H7 (cell line): ENCODE data around the gene ECSCR. TPM values are rescaled to one million over a fixed set of nuclear protein-coding genes. Genes with fewer than 3 reads are reported as not detected.
"Not testable (repeated sequence)": the region's sequence is repeated elsewhere in the genome, so short reads cannot be mapped to it uniquely, and the experiment has no call there.

Source experiments
- DNase-seq: peaks from one replicate; pipeline ENCODE4 v3.0.0; 2012
- H3K27me3 ChIP-seq: 2 replicates; pipeline ENCODE4 v1.6.0; 2011; ENCODE audit warnings: mild to moderate bottlenecking, low read length; ENCODE audit not compliant: control insufficient read depth, insufficient read depth
- H3K36me3 ChIP-seq: replicated peaks from 2 replicates; pipeline ENCODE4 v1.5.1; 2011; ENCODE audit warnings: low read length; ENCODE audit not compliant: control insufficient read depth, insufficient read depth
- H3K4me3 ChIP-seq: 2 replicates; pipeline ENCODE4 v1.5.1; 2011; ENCODE audit warnings: low read depth, mild to moderate bottlenecking, control low read depth, low read length, moderate library complexity; ENCODE audit not compliant: insufficient read depth
- total RNA-seq: library from RNA; depleted of rRNA; stranded (reverse); fragments of >200 nt; shearing (Covaris generic); gene quantifications from 2 replicates; pipeline ENCODE4 v1.2.3, GENCODE V29; 2014

Gene ECSCR
- total RNA-seq, 1 experiment from 2014 or later: 6.4 TPM

- Histone ChIP-seq H3K27me3 (no peaks in the 10 kb centered on the region; the same call in 1 of the 2 replicates), H3K4me3 (no peak overlapping the region), H3K36me3 (no peaks in the 10 kb centered on the region)
- DNase-seq: no peak
Observed at GRCh38 chr5:139443831-139444453, 18.6 kb downstream of the ECSCR start.

- DNase-seq, H3K4me3 ChIP-seq, H3K27me3 ChIP-seq, H3K36me3 ChIP-seq: not testable (repeated sequence)
Observed at GRCh38 chr5:139440416-139440815, 22.1 kb downstream of the ECSCR start.

- Histone ChIP-seq H3K4me3 (peak within 1 kb of the TSS; percentile 83), H3K27me3 (no peaks in the 10 kb centered on the region; the same call in 1 of the 2 replicates), H3K36me3 (peaks cover under 1% of the 10 kb centered on the region)
- DNase-seq: peak; percentile 97
Observed at GRCh38 chr5:139439013-139439903, 23.3 kb downstream of the ECSCR start, which contains the start of gene DNAJC18. DNAJC18 (minus strand) TSS chr5:139439525; CDS start chr5:139439445, 80 bp downstream.

DNA sequence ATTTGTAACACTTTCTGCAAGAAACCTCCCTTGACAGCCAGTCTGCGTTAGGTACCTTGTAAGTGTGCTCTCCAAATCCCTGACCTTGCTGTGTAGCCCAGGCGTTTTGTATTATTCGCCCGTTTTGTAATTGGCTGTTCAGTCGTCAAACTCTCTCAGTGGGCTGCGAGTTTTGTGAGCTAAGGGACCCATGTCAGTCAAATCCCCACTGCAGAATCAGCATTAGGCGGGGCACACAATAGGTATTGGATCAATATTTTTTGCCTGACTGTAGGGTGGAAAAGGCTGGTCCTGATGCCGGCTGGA lies 23.9 kb downstream of the ECSCR start:
- DNase-seq: no peak
- peak overlapping the region; percentile 83 for H3K4me3 ChIP-seq
- peaks cover 1% of the 10 kb centered on the region for H3K36me3 ChIP-seq
- H3K27me3 ChIP-seq: no peaks in the 10 kb centered on the region; the same call in 1 of the 2 replicates

DNA sequence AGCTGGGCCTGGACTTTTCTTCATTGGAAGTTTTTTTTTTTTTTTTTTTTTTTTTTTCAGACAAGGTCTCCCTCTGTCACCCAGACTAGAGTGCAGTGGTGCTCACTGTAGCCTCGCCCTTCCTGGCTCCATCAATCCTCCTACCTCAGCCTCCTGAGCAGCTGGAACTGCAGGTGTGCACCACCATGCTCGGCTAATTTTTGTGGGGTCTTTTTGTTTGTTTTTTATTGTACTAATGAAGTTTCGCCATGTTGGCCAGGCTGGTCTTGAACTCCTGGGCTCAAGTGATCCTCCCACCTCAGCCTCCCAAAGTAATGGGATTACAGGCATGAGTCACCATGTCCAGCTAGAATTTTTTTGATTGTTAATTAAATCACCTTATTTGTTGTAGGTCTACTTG lies 26.9 kb downstream of the ECSCR start:
- peaks cover 3% of the 10 kb centered on the region for H3K36me3 ChIP-seq
- no peak for DNase-seq
- no peak overlapping the region for H3K4me3 ChIP-seq
- no peaks in the 10 kb centered on the region for H3K27me3 ChIP-seq

DNA sequence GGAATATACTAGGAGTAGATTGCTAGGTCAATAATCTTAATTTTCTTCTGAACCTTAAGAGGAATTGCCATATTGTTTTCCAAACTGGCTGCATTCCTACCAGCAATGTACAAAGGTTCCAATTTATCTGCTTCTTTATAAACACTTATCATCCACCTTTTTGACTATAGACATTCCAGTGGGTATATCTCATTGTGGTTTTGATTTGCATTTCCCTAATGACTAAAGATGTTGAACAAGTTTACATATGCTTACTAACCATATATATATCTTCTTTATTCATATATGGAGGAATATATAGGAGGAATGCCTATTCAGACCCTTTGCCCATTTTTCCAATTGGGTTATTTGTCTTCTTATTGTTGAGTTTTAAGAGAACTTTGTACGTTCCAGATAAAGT lies 30.8 kb downstream of the ECSCR start:
- peaks cover 3% of the 10 kb centered on the region for H3K36me3 ChIP-seq
- no peak for DNase-seq
- H3K4me3 ChIP-seq: no peak overlapping the region
- no peaks in the 10 kb centered on the region for H3K27me3 ChIP-seq

DNA sequence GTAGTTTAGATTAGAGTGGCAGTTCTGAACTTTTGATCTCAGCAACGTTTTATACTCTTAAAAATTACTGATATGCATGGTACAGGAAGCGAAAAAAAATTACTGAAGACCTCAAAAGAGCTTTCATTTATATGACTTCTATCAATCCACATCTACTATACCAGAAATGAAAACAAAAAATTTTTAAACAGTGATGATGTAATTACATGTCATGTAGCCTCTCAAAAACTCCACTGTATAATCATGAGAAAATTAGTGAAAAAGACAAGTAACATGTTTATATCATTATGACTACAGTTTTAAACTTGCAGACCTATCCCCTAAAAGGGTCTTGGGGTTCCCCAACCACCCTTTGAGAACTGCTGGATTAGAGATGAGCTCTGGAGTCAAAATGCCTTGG lies 32.5 kb downstream of the ECSCR start:
- Histone ChIP-seq H3K36me3 (peaks cover 5% of the 10 kb centered on the region), H3K27me3 (no peaks in the 10 kb centered on the region), H3K4me3 (no peak overlapping the region)
- no peak for DNase-seq

DNA sequence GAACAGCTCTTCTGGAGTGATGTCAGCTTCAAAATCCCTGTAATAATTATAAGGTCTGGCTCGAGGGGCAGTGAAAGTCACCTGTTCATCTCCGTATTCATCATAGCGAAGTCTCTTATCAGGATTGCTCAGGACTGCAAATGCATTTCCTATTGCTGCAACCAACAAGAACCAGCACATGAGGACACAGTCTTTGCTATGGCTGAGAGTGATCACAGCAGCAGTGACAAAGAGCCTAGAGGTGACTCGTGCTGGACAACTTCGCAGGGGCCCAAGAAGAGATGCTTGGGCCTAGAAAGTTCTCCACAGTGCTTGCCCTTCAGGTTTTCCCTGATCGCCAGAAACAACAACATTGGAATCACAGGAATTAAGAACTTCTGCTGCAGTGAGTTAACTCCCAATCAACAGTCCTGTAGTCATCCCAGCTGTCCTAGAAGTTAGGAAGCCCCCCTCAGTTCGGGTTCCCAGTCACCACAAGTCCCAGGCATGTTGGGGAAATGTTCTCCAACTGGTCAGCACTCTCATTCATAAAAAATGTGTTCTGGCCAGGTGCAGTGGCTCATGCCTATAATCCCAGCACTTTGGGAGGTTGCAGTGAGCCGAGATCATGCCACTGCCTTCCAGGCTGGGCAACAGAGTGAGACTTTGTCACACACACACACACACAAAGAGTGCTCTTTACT lies 36.2 kb downstream of the ECSCR start:
- Histone ChIP-seq H3K27me3 (no peaks in the 10 kb centered on the region), H3K36me3 (peaks cover 3% of the 10 kb centered on the region), H3K4me3 (no peak overlapping the region)
- DNase-seq: no peak

GRCh38 chr5:139425497-139425896 lies 37.0 kb downstream of the ECSCR start:
- H3K36me3 ChIP-seq: peaks cover 3% of the 10 kb centered on the region
- no peaks in the 10 kb centered on the region for H3K27me3 ChIP-seq
- DNase-seq: no peak
- no peak overlapping the region for H3K4me3 ChIP-seq

DNA sequence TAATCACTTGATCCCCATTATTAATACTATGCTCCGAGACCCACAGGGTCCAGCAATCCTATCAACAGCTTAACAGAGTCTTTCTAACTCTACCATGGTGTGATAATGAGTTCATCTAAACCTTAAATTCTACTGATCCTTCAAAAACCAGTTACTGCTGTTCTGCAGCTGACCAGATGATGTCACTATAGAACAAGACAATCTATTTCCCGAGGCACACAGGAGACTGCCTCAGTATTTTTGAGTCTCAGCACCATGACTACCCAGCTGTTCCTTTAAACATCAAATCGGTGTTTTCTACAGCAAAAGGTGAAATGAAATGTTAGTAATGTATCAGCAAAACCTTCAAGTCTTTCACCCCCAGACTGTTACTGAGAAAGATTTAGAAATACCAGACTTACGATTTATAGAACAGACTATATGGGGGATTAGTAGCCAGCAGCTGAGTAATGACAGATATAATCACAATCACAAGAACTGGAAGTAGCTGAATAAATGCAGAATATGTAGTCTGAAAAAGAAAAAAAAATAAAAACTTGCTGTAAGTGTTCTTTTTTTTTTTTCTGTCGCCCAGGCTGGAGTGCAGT lies 40.1 kb downstream of the ECSCR start:
- Histone ChIP-seq H3K4me3 (no peak overlapping the region), H3K36me3 (peaks cover 3% of the 10 kb centered on the region), H3K27me3 (no peaks in the 10 kb centered on the region)
- peak; percentile 82 for DNase-seq

GRCh38 chr5:139419226-139420192 lies 43.0 kb downstream of the ECSCR start:
- H3K4me3 ChIP-seq: no peak overlapping the region
- H3K36me3 ChIP-seq: peaks cover 1% of the 10 kb centered on the region
- H3K27me3 ChIP-seq: no peaks in the 10 kb centered on the region
- DNase-seq: peak; percentile 52

GRCh38 chr5:139418793-139419192 lies 43.8 kb downstream of the ECSCR start:
- no peak for DNase-seq
- H3K36me3 ChIP-seq: no peaks in the 10 kb centered on the region; the same call in 1 of the 2 replicates
- H3K27me3 ChIP-seq: no peaks in the 10 kb centered on the region
- H3K4me3 ChIP-seq: no peak overlapping the region

DNA sequence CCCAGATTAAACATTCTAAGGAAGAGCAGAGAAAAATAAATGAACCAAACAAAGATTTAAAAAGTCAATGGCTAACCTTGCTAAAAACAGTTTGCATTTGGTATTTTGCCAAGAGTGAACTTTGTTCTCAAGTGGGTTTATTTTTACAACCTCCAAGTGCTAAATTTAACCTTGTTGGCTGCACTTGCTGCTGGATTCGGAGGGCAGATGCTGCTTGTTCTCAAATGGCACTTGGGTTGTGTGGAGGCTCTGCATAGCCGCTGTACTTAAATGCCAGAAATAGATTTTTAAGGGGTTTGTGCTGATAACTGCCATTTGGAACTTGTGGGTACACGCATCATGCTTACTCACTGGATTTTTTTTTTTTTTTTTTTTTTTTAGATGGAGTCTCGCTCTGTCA lies 45.3 kb downstream of the ECSCR start:
- H3K4me3 ChIP-seq: no peak overlapping the region
- DNase-seq: no peak
- peaks cover 1% of the 10 kb centered on the region; the same call in 1 of the 2 replicates for H3K36me3 ChIP-seq
- no peaks in the 10 kb centered on the region for H3K27me3 ChIP-seq
